ENCODE results near the gene GYS1. TPM values are rescaled to one million over a fixed set of nuclear protein-coding genes. Genes with fewer than 3 reads are reported as not detected.

GYS1 gene
- total and polyA plus RNA-seq, 2 of the 8 experiments (the other 6 are each of a cell fraction or from before 2014, with no cell fraction given): 30.0 to 38.7 TPM

DNA sequence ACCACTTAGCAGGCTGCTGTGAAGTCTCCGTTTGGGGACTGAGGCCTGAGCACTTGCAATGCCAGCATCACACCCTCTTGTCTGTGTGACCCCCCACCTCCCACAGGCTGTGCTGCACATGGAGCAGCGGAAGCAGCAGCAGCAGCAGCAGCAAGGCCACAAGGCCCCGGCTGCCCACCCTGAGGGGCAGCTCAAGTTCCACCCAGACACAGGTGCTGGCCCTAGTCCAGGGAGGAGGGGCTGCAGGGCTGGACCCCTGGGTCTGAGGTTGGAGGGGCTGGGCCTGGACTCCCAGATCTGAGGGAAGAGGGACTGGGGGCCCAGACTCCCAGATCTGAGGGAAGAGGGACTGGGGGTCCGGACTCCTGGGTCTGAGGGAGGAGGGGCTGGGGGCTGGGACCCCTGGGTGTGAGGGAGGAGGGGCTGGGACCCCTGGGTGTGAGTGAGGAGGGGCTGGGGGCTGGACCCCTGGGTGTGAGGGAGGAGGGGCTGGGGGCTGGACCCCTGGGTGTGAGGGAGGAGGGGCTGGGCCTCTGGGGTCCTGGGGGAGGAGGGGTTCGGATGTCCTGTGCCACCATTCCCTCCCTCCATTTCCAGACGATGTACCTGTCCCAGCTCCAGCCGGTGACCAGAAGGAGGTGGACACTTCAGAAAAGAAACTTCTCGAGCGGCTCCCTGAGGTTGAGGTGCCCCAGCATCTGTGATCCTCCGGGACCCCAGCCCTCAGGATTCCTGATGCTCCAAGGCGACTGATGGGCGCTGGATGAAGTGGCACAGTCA lies 71.2 kb downstream of the GYS1 start (continued):
- TF ChIP-seq, protein P1, sequence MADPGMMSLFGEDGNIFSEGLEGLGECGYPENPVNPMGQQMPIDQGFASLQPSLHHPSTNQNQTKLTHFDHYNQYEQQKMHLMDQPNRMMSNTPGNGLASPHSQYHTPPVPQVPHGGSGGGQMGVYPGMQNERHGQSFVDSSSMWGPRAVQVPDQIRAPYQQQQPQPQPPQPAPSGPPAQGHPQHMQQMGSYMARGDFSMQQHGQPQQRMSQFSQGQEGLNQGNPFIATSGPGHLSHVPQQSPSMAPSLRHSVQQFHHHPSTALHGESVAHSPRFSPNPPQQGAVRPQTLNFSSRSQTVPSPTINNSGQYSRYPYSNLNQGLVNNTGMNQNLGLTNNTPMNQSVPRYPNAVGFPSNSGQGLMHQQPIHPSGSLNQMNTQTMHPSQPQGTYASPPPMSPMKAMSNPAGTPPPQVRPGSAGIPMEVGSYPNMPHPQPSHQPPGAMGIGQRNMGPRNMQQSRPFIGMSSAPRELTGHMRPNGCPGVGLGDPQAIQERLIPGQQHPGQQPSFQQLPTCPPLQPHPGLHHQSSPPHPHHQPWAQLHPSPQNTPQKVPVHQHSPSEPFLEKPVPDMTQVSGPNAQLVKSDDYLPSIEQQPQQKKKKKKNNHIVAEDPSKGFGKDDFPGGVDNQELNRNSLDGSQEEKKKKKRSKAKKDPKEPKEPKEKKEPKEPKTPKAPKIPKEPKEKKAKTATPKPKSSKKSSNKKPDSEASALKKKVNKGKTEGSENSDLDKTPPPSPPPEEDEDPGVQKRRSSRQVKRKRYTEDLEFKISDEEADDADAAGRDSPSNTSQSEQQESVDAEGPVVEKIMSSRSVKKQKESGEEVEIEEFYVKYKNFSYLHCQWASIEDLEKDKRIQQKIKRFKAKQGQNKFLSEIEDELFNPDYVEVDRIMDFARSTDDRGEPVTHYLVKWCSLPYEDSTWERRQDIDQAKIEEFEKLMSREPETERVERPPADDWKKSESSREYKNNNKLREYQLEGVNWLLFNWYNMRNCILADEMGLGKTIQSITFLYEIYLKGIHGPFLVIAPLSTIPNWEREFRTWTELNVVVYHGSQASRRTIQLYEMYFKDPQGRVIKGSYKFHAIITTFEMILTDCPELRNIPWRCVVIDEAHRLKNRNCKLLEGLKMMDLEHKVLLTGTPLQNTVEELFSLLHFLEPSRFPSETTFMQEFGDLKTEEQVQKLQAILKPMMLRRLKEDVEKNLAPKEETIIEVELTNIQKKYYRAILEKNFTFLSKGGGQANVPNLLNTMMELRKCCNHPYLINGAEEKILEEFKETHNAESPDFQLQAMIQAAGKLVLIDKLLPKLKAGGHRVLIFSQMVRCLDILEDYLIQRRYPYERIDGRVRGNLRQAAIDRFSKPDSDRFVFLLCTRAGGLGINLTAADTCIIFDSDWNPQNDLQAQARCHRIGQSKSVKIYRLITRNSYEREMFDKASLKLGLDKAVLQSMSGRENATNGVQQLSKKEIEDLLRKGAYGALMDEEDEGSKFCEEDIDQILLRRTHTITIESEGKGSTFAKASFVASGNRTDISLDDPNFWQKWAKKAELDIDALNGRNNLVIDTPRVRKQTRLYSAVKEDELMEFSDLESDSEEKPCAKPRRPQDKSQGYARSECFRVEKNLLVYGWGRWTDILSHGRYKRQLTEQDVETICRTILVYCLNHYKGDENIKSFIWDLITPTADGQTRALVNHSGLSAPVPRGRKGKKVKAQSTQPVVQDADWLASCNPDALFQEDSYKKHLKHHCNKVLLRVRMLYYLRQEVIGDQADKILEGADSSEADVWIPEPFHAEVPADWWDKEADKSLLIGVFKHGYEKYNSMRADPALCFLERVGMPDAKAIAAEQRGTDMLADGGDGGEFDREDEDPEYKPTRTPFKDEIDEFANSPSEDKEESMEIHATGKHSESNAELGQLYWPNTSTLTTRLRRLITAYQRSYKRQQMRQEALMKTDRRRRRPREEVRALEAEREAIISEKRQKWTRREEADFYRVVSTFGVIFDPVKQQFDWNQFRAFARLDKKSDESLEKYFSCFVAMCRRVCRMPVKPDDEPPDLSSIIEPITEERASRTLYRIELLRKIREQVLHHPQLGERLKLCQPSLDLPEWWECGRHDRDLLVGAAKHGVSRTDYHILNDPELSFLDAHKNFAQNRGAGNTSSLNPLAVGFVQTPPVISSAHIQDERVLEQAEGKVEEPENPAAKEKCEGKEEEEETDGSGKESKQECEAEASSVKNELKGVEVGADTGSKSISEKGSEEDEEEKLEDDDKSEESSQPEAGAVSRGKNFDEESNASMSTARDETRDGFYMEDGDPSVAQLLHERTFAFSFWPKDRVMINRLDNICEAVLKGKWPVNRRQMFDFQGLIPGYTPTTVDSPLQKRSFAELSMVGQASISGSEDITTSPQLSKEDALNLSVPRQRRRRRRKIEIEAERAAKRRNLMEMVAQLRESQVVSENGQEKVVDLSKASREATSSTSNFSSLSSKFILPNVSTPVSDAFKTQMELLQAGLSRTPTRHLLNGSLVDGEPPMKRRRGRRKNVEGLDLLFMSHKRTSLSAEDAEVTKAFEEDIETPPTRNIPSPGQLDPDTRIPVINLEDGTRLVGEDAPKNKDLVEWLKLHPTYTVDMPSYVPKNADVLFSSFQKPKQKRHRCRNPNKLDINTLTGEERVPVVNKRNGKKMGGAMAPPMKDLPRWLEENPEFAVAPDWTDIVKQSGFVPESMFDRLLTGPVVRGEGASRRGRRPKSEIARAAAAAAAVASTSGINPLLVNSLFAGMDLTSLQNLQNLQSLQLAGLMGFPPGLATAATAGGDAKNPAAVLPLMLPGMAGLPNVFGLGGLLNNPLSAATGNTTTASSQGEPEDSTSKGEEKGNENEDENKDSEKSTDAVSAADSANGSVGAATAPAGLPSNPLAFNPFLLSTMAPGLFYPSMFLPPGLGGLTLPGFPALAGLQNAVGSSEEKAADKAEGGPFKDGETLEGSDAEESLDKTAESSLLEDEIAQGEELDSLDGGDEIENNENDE (IDR thresholded peaks at IDR 0.05; ENCODE audit: insufficient replicate concordance, low read length): no peak

Measured in H1 (cell line).